ENCODE data around the gene GDAP1L1.

GDAP1L1 gene

DNA sequence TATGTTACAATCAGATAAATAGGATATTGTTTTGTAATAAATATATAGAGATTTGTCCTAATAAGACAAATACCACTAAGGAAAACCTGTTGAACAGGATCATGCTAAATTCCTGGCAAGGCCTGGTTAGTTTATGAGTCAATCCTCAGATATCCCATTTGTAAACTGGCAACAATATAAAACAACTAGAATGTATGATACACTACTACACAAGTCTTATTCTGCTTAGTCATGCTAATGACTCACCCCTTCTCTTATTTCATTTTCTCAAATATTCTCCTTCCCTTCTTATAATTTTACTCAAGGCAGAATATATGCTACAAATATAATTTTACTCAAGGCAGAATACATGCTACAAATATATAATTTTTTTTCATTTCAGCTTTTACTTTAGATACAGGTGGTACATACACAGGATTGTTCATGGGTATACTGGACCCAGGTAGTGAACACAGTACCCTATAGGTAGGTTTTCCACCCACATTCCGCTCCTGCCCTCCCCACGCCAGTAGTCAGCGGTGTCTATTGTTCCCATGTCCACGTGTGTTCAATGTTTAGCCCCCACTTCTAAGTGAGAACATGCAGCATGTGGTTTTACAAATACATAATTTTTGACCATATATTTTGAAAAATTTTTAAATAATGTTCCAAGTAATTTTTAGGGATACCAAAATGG, 42.8 kb upstream of the GDAP1L1 start:
- ChIA-PET CTCF (interaction anchor here (1.1 to 1.5 kb wide), 2 partner anchors 11 to 107 kb away, joined by 4 read pairs; partner anchors contain the start of gene FITM2), POLR2A (no interaction called here)
- TF ChIP-seq, protein P1, sequence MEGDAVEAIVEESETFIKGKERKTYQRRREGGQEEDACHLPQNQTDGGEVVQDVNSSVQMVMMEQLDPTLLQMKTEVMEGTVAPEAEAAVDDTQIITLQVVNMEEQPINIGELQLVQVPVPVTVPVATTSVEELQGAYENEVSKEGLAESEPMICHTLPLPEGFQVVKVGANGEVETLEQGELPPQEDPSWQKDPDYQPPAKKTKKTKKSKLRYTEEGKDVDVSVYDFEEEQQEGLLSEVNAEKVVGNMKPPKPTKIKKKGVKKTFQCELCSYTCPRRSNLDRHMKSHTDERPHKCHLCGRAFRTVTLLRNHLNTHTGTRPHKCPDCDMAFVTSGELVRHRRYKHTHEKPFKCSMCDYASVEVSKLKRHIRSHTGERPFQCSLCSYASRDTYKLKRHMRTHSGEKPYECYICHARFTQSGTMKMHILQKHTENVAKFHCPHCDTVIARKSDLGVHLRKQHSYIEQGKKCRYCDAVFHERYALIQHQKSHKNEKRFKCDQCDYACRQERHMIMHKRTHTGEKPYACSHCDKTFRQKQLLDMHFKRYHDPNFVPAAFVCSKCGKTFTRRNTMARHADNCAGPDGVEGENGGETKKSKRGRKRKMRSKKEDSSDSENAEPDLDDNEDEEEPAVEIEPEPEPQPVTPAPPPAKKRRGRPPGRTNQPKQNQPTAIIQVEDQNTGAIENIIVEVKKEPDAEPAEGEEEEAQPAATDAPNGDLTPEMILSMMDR (IDR thresholded peaks at IDR 0.05; ENCODE audit: insufficient read depth, low read length, missing control alignments) = no peak
- DNase-seq (ENCODE audit: low read depth, low spot score) = peak; percentile 81
- 0 out of 2 replicates have a peak overlapping the region, but pooled peaks have one; percentile 1 for H3K4me3 ChIP-seq (ENCODE audit: low read depth, low read length)

DNA sequence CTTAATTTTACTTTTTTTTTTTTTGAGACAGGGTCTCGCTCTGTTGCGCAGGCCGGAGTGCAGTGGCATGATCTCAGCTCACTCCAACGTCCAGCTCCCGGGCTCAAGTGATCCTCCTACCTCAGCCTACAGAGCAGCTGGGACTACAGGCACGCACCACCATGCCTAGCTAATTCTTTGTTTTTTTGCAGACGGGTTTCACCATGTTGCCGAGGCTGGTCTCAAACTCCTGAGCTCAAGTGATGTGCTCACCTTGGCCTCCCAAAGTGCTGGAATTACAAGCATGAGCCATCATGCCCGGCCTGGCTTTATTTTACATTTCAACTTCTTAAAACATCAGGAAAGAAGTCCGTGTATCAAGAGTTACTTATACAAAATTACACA, 42.3 kb upstream of the GDAP1L1 start:
- no peak overlapping the region for H3K4me3 ChIP-seq (ENCODE audit: low read depth, low read length)
- TF ChIP-seq, protein P1 (IDR thresholded peaks at IDR 0.05; ENCODE audit: insufficient read depth, low read length, missing control alignments) = no peak
- ChIA-PET POLR2A (no interaction called here), CTCF (interaction anchor here (1.1 to 1.5 kb wide), 2 partner anchors 11 to 106 kb away, joined by 4 read pairs; partner anchors contain the start of gene FITM2)
- DNase-seq (ENCODE audit: low read depth, low spot score) = no peak

- ChIA-PET POLR2A (no interaction called here), CTCF (interaction anchor here (0.8 to 1.7 kb wide), 6 partner anchors 9 to 105 kb away, joined by 3 to 5 read pairs (median 4); no protein-coding TSS in a partner anchor)
- TF ChIP-seq, protein P1 (IDR thresholded peaks at IDR 0.05; ENCODE audit: insufficient read depth, low read length, missing control alignments) = no peak
Measured at GRCh38 chr20:44206132-44206531, 41.0 kb upstream of the GDAP1L1 start.

GRCh38 chr20:44207126-44207723, 39.9 kb upstream of the GDAP1L1 start:
- CTCF ChIA-PET = interaction anchor here (1.1 to 1.7 kb wide), 5 partner anchors 8 to 104 kb away, joined by 3 to 5 read pairs (median 3); no protein-coding TSS in a partner anchor
- TF ChIP-seq, protein P1 (IDR thresholded peaks at IDR 0.05; ENCODE audit: insufficient read depth, low read length, missing control alignments) = no peak
- POLR2A ChIA-PET = no interaction called here
- DNase-seq (ENCODE audit: low read depth, low spot score) = no peak
- H3K4me3 ChIP-seq (ENCODE audit: low read depth, low read length) = no peak overlapping the region

More at GRCh38 chr20:44206132-44206531, 41.0 kb upstream of the GDAP1L1 start:
- no peak for DNase-seq (ENCODE audit: low read depth, low spot score)
- H3K4me3 ChIP-seq (ENCODE audit: low read depth, low read length) = no peak overlapping the region

DNA sequence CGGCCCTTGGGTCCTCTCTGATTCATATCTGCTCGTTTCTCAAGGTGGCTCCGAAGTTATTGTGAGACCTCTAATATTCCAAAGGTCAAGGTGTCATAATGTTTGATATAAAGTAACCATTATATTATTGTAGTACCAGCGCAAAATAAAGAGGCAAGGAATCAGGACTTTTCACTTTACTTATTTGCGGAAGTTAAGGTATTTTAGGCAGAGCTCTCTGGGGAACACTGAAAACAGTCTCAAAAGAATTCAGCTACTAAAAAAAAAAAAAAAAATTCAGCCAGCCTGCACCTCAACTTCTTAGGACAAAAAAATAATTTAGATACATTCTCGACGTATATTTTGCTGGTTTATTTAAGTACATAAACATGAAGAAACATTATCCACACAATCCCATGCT, 38.9 kb upstream of the GDAP1L1 start:
- CTCF ChIA-PET = interaction anchor here (0.9 to 3.0 kb wide), 5 partner anchors 9 to 91 kb away, joined by 3 to 30 read pairs (median 4); no protein-coding TSS in a partner anchor
- POLR2A ChIA-PET = no interaction called here
- H3K4me3 ChIP-seq (ENCODE audit: low read depth, low read length) = no peak overlapping the region
- no peak for DNase-seq (ENCODE audit: low read depth, low spot score)
- TF ChIP-seq, protein P1 (IDR thresholded peaks at IDR 0.05; ENCODE audit: insufficient read depth, low read length, missing control alignments) = no peak

DNA sequence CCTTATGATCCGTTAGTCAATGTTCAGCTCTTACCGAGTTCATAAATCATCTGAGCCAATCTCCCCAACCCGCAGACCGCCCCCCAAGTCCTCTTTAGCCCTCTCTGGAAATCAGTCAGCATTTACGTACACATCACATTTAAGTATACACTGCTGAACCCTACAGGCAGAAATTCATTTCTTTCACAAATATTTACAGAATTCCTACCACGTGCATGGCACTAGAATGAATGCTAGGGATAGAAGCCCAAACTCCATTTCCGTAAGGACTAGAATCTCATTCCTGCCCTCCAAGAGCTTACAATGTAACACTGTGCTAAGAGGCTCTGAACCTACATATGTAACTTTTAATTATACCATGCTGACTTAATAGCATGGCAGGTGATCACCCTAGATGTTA, 38.3 kb upstream of the GDAP1L1 start:
- ChIA-PET POLR2A (interaction anchor here (0.6 kb wide), 1 partner anchor 56 kb away, joined by 3 read pairs; no protein-coding TSS in a partner anchor), CTCF (interaction anchor here (0.5 to 3.0 kb wide), 6 partner anchors 9 to 253 kb away, joined by 3 to 30 read pairs (median 4); no protein-coding TSS in a partner anchor)
- TF ChIP-seq, protein P1 (IDR thresholded peaks at IDR 0.05; ENCODE audit: insufficient read depth, low read length, missing control alignments) = no peak
- no peak for DNase-seq (ENCODE audit: low read depth, low spot score)
- peak overlapping the region; percentile 89 for H3K4me3 ChIP-seq (ENCODE audit: low read depth, low read length)

Data from AG04449 (cell line).